Naive thymus-derived CD4-positive, alpha-beta T cell (primary cell): ENCODE data around the gene ZNF786. TPM values are rescaled to one million over a fixed set of nuclear protein-coding genes. Genes with fewer than 3 reads are reported as not detected.
"Not testable (repeated sequence)": the region's sequence is repeated elsewhere in the genome, so short reads cannot be mapped to it uniquely, and the experiment has no call there.

ENCODE experiments used
- ATAC-seq: fragments of 150-1000 bp; cut with Tn5 transposase; 2 replicates; pipeline ENCODE4 v1.10.0; 2021; ENCODE audit warnings: mild to moderate bottlenecking, moderate library complexity
- CTCF ChIA-PET: fragments of 350-600 bp; sonication (Branson Sonifier 250); formaldehyde crosslinking; loops from one replicate; lab custom pipeline; 2021; ENCODE audit warnings: antibody characterized with exemption; lab: Charles Lee
- POLR2A ChIA-PET: fragments of 350-600 bp; sonication (Branson Sonifier 250); formaldehyde crosslinking; loops from one replicate; lab custom pipeline; 2021; ENCODE audit warnings: antibody characterized with exemption, inconsistent platforms; lab: Charles Lee
- DNase-seq, 9 donors: peaks; one replicate each; pipeline versions ENCODE4 v3.0.0 to v3.0.0-alpha.2; 2020 to 2022; ENCODE audit warnings: mixed read lengths in 1 of 9
- H3K27ac ChIP-seq: one replicate; pipeline ENCODE4 v1.7.0; 2013; ENCODE audit warnings: mild to moderate bottlenecking, low read depth, low read length, moderate library complexity
- H3K27me3 ChIP-seq, 2 donors: one replicate each; pipeline ENCODE4 v1.7.0; 2013; ENCODE audit warnings: low read length in 2 of 2, mild to moderate bottlenecking in 2 of 2, moderate library complexity in 2 of 2; ENCODE audit not compliant: control insufficient read depth in 2 of 2, insufficient read depth in 2 of 2
- H3K36me3 ChIP-seq, 3 experiments: 1 replicate in 2 of 3; 2 replicates in 1 of 3; pipeline ENCODE4 v1.7.0; 2013; ENCODE audit warnings: low read length in 3 of 3, mild to moderate bottlenecking in 3 of 3, moderate library complexity in 1 of 3; ENCODE audit not compliant: insufficient read depth in 3 of 3, control insufficient read depth in 2 of 3
- H3K4me1 ChIP-seq, 2 donors: one replicate each; pipeline ENCODE4 v1.7.0; 2013; ENCODE audit warnings: low read length in 2 of 2, mild to moderate bottlenecking in 2 of 2, moderate library complexity in 1 of 2; ENCODE audit not compliant: control insufficient read depth in 2 of 2, insufficient read depth in 2 of 2
- H3K4me3 ChIP-seq: 2 replicates; pipeline ENCODE4 v1.7.0; 2013; ENCODE audit warnings: mild to moderate bottlenecking, low read length
- H3K9me3 ChIP-seq, 3 experiments: 1 replicate in 2 of 3; 2 replicates in 1 of 3; pipeline ENCODE4 v1.7.0; 2013; ENCODE audit warnings: low read length in 3 of 3; ENCODE audit not compliant: control insufficient read depth in 2 of 3
- H3K27ac Mint-ChIP-seq, 9 donors: one replicate each; pipeline ENCODE4 v1.8.0; 2020 to 2022; ENCODE audit warnings: mixed read lengths in 9 of 9, mild to moderate bottlenecking in 8 of 9, moderate library complexity in 5 of 9, inconsistent platforms in 2 of 9
- H3K27me3 Mint-ChIP-seq, 5 donors: one replicate each; pipeline ENCODE4 v1.8.0; 2021 to 2022; ENCODE audit warnings: mixed read lengths in 5 of 5, mild to moderate bottlenecking in 1 of 5
- H3K36me3 Mint-ChIP-seq, 5 donors: one replicate each; pipeline ENCODE4 v1.8.0; 2020 to 2022; ENCODE audit warnings: mixed read lengths in 5 of 5, mild to moderate bottlenecking in 3 of 5, inconsistent platforms in 1 of 5
- H3K4me1 Mint-ChIP-seq, 7 donors: one replicate each; pipeline ENCODE4 v1.8.0; 2020 to 2022; ENCODE audit warnings: mixed read lengths in 7 of 7, mild to moderate bottlenecking in 3 of 7, inconsistent platforms in 1 of 7
- H3K4me3 Mint-ChIP-seq, 10 donors: one replicate each; pipeline ENCODE4 v1.8.0; 2020 to 2022; ENCODE audit warnings: mild to moderate bottlenecking in 10 of 10, mixed read lengths in 10 of 10, moderate library complexity in 6 of 10, inconsistent platforms in 2 of 10
- H3K9me3 Mint-ChIP-seq, 11 donors: one replicate each; pipeline ENCODE4 v1.8.0; 2020 to 2022; ENCODE audit warnings: mixed read lengths in 11 of 11, mild to moderate bottlenecking in 4 of 11, inconsistent platforms in 1 of 11, moderate library complexity in 1 of 11
- intact Hi-C, 2 donors: fragments of 100-400 bp; cut with micrococcal nuclease; formaldehyde crosslinking; loops; one replicate each; pipeline ENCODE4 v1.15.1; 2023
- polyA plus RNA-seq, 2 donors: library from polyadenylated mRNA; unstranded; fragments of 300-500 nt; fragmentation: Illumina TruSeq; gene quantifications; one replicate each; pipeline ENCODE4 v1.2.3, GENCODE V29; 2021
- total RNA-seq, 6 experiments: library from RNA in 5 of 6; stranded (reverse) in 5 of 6; gene quantifications; 1 replicate in 5 of 6; 2 replicates in 1 of 6; pipeline ENCODE4 v1.2.3 and lab custom pipeline; 2021 to 2026

ZNF786 gene
- total and polyA plus RNA-seq, 7 experiments from 2014 or later: 5.4 to 27.6 (median 10.0) TPM

- Mint-ChIP-seq H3K27ac (no peak overlapping the region), H3K36me3 (peaks cover 0 to 33% (median 9%) of the 10 kb centered on the region in 5 donors), H3K4me1 (peaks cover 5 to 28% (median 11%) of the 10 kb centered on the region in 7 donors), H3K4me3 (no peak overlapping the region), H3K27me3 (no peaks in the 10 kb centered on the region), H3K9me3 (no peaks in the 10 kb centered on the region)
- Histone ChIP-seq H3K27me3 (no peaks in the 10 kb centered on the region), H3K36me3 (peaks cover 0 to 43% (median 6%) of the 10 kb centered on the region in 3 experiments), H3K4me3 (no peak overlapping the region), H3K9me3 (no peaks in the 10 kb centered on the region), H3K4me1 (no peaks in the 10 kb centered on the region), H3K27ac (no peak overlapping the region)
- CTCF ChIA-PET: interaction anchor here (0.7 to 0.9 kb wide), 3 partner anchors 61 to 340 kb away, joined by 3 to 6 read pairs (median 5); no protein-coding TSS in a partner anchor
- POLR2A ChIA-PET: no interaction called here
- intact Hi-C loops: loop anchor here in 1 of 2 donors (1.0 kb wide), 1 partner anchor 32 kb away; no protein-coding TSS in a partner anchor
- no peak for DNase-seq
- ATAC-seq: no peak
Measured at GRCh38 chr7:149070372-149071125, 20.0 kb downstream of the ZNF786 start.

DNA sequence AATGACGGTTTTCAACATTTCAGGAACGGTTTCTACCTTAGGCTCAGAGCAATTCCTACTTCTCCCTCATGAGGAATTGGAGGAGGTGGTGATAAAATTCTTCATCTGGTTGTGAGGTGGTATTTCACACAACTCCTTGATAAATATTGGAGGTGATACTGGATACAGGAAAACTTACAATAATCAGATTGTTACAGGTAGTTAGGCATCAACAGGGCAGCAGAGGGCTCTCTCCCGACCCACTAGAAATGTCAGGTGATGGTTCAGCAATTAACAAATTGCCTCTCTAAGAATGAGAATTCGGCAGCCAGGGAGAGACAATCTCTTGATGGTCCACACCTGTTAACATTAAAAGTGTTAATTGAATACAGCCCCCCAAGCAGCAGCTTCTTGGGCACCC lies 22.6 kb downstream of the ZNF786 start:
- ATAC-seq: no peak
- Histone ChIP-seq H3K27me3 (no peaks in the 10 kb centered on the region), H3K36me3 (peaks cover 0 to 42% (median 6%) of the 10 kb centered on the region in 3 experiments), H3K4me3 (no peak overlapping the region), H3K4me1 (no peaks in the 10 kb centered on the region), H3K27ac (no peak overlapping the region), H3K9me3 (no peaks in the 10 kb centered on the region)
- Mint-ChIP-seq H3K4me3 (peak overlapping the region in 2 of 10 donors; percentile 25 to 45), H3K36me3 (peaks cover 0 to 23% (median 6%) of the 10 kb centered on the region in 5 donors), H3K9me3 (no peaks in the 10 kb centered on the region), H3K27me3 (no peaks in the 10 kb centered on the region), H3K4me1 (peaks cover 5 to 26% (median 15%) of the 10 kb centered on the region in 7 donors), H3K27ac (peak overlapping the region in 4 of 9 donors; percentile 5 to 84 (median 59))
- intact Hi-C loops: loop anchor here in 1 of 2 donors (5.0 to 10.0 kb wide), 2 partner anchors 81 to 563 kb away; no protein-coding TSS in a partner anchor
- POLR2A ChIA-PET: interaction anchor here (1.1 kb wide), 1 partner anchor 24 kb away, joined by 3 read pairs; no protein-coding TSS in a partner anchor
- DNase-seq: peak in 1 of 9 donors; percentile 17
- CTCF ChIA-PET: interaction anchor here (1.1 kb wide), 1 partner anchor 62 kb away, joined by 5 read pairs; no protein-coding TSS in a partner anchor

DNA sequence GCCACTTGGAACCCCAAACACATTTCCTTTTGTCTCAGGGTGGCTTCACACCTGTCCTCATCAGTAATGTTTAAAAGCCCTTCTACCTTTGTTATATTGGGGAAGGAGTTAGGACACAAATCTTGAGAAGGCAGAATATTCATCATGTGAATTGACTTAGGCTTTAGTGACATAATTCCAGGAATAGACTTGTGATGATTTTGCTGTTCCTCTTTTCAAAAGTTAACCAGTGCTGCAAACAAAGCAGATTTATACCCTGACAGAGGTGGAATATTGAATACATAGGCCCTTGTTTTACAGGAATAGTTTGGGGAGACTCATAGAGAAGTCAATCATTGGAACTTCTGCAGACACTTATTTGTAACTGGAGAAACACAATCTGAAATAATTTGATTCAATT lies 27.0 kb downstream of the ZNF786 start:
- no peak overlapping the region for H3K27ac ChIP-seq
- Mint-ChIP-seq H3K27ac (peak overlapping the region in 3 of 9 donors; percentile 23 to 34 (median 29)), H3K9me3 (no peaks in the 10 kb centered on the region), H3K4me3 (peak overlapping the region in 4 of 10 donors; percentile 37 to 72 (median 54)), H3K36me3 (peaks cover 0 to 4% (median 0%) of the 10 kb centered on the region in 5 donors), H3K27me3 (no peaks in the 10 kb centered on the region), H3K4me1 (peaks cover 5 to 16% (median 10%) of the 10 kb centered on the region in 7 donors)
- DNase-seq: no peak
- no peak for ATAC-seq
- H3K36me3 ChIP-seq: peaks cover 0 to 13% (median 0%) of the 10 kb centered on the region in 3 experiments
- POLR2A ChIA-PET: no interaction called here
- no peak overlapping the region for H3K4me3 ChIP-seq
- no peaks in the 10 kb centered on the region for H3K9me3 ChIP-seq
- intact Hi-C loops: loop anchor here in 1 of 2 donors (10.0 kb wide), 1 partner anchor 559 kb away; no protein-coding TSS in a partner anchor
- H3K4me1 ChIP-seq: no peaks in the 10 kb centered on the region
- CTCF ChIA-PET: interaction anchor here (0.7 to 3.7 kb wide), 2 partner anchors 56 to 84 kb away, joined by 3 to 49 read pairs; partner anchors contain the start of gene ZNF398
- no peaks in the 10 kb centered on the region for H3K27me3 ChIP-seq

DNA sequence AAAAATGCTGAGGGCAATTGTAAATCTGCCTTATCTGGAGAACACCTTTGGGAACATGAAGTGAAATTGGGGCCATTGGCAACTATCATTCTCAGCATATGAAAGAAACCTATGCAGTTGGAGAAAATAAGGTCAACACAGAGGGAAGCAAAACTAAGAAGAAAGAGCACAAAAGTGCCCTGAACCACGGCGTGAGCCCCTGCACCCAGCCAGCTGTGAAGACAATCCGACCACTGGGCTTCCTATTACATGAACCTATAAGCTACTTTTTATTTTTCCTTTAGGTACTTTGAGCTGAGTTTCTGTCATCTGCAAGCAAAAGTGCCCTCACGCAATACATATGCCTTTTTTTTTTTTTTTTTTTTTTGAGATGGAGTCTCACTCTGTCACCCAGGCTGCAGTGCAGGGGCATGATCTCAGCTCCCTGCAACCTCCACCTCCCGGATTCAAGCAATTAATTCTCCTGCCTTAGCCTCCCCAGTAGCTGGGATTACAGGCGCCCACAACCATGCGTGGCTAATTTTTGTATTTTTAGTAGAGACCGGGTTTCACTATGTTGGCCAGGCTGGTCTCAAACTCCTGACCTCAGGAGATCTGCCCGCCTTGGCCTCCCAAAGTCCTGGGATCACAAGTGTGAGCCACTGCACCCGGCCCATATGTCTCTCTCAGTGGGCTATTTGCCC lies 28.2 kb downstream of the ZNF786 start:
- H3K9me3 Mint-ChIP-seq, H3K27ac ChIP-seq, POLR2A ChIA-PET, H3K9me3 ChIP-seq, H3K4me3 Mint-ChIP-seq, DNase-seq, H3K4me3 ChIP-seq, ATAC-seq, H3K27me3 Mint-ChIP-seq, H3K27ac Mint-ChIP-seq, H3K27me3 ChIP-seq, H3K4me1 ChIP-seq, H3K36me3 ChIP-seq, H3K36me3 Mint-ChIP-seq: not testable (repeated sequence)
- intact Hi-C loops: loop anchor here in 1 of 2 donors (10.0 kb wide), 1 partner anchor 558 kb away; no protein-coding TSS in a partner anchor
- peaks cover 0 to 11% (median 5%) of the 10 kb centered on the region in 7 donors for H3K4me1 Mint-ChIP-seq
- CTCF ChIA-PET: interaction anchor here (0.7 to 1.6 kb wide), 3 partner anchors 57 to 336 kb away, joined by 3 read pairs; partner anchors contain the start of gene ZNF398

DNA sequence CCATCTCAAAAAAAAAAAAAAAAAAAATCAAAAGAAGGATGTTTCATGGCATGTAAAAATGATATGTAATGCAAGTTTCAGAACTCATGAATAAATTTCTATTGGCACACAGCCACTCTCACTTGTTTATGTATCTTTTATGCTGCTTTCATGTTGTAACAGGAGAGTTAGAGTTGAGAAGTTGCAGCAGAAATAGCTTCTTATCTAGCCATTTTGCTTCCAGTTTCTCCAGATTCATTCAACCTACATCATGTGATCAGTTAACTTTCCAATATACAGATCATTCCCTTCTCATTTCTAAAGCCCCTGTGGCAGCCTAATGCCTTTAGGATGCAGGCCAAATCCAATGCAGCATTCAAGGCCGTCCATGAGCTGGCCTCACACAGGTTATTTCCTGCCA lies 30.4 kb downstream of the ZNF786 start:
- Mint-ChIP-seq H3K27ac (no peak overlapping the region), H3K36me3 (no peaks in the 10 kb centered on the region), H3K9me3 (no peaks in the 10 kb centered on the region), H3K4me3 (no peak overlapping the region), H3K4me1 (peaks cover 0 to 9% (median 4%) of the 10 kb centered on the region in 7 donors), H3K27me3 (no peaks in the 10 kb centered on the region)
- CTCF ChIA-PET: no interaction called here
- intact Hi-C loops: loop anchor here in 1 of 2 donors (10.0 kb wide), 1 partner anchor 555 kb away; no protein-coding TSS in a partner anchor
- Histone ChIP-seq H3K4me3 (no peak overlapping the region), H3K27me3 (no peaks in the 10 kb centered on the region), H3K27ac (no peak overlapping the region), H3K9me3 (no peaks in the 10 kb centered on the region), H3K36me3 (no peaks in the 10 kb centered on the region), H3K4me1 (no peaks in the 10 kb centered on the region)
- POLR2A ChIA-PET: no interaction called here
- no peak for ATAC-seq
- no peak for DNase-seq

DNA sequence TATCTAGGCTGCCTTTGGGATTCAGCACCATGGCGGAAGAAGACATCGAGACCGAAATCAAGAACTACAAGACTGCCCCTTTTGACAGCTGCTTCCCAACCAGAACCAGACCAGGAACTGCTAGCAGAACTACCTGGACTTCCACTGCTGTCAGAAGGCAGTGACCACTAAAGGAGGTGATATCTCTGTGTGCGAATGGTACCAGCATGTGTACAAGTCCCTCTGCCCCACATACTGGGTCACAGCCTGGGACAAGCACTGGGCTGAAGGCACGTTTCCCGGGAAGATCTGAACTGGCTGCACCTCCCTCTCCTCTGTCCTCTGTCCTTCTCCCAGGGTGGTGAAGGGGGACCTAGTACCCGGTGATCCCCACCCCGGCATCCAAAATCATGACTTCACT lies 36.6 kb downstream of the ZNF786 start:
- Histone ChIP-seq H3K4me1 (no peaks in the 10 kb centered on the region), H3K36me3 (no peaks in the 10 kb centered on the region), H3K4me3 (no peak overlapping the region), H3K27me3 (no peaks in the 10 kb centered on the region), H3K27ac (no peak overlapping the region), H3K9me3 (no peaks in the 10 kb centered on the region)
- Mint-ChIP-seq H3K36me3 (peaks cover 0 to 1% (median 0%) of the 10 kb centered on the region in 5 donors), H3K4me3 (no peak overlapping the region), H3K27ac (no peak overlapping the region), H3K27me3 (peaks cover 0 to 6% (median 0%) of the 10 kb centered on the region in 5 donors), H3K9me3 (no peaks in the 10 kb centered on the region), H3K4me1 (peaks cover 0 to 2% (median 0%) of the 10 kb centered on the region in 7 donors)
- CTCF ChIA-PET: interaction anchor here (0.7 kb wide), 1 partner anchor 12 kb away, joined by 3 read pairs; no protein-coding TSS in a partner anchor
- intact Hi-C loops: no loop called here
- DNase-seq: no peak
- POLR2A ChIA-PET: no interaction called here
- no peak for ATAC-seq
